Measurements from ENCODE around the gene KRT12.

Gene KRT12

GRCh38 chr17:40866838-40867237 lies at the start of gene KRT12:
Gene KRT12 (minus strand): TSS chr17:40867223. CDS start chr17:40867186, 37 bp downstream.
- no peak for DNase-seq (ENCODE audit: low read depth in 2 of 2)

GRCh38 chr17:40916366-40916765 lies 49.3 kb upstream of the KRT12 start:
- no peak for DNase-seq (ENCODE audit: low read depth in 2 of 2)

GRCh38 chr17:40915721-40916256 lies 48.8 kb upstream of the KRT12 start:
- DNase-seq (ENCODE audit: low read depth in 2 of 2), result no peak

- DNase-seq (ENCODE audit: low read depth in 2 of 2), result no peak
These were observed 48.2 kb upstream of the KRT12 start for GRCh38 chr17:40915199-40915661.

- DNase-seq (ENCODE audit: low read depth in 2 of 2), result no peak
These were observed 47.2 kb upstream of the KRT12 start for GRCh38 chr17:40914075-40914855.

GRCh38 chr17:40912486-40913210 lies 45.6 kb upstream of the KRT12 start:
- no peak for DNase-seq (ENCODE audit: low read depth in 2 of 2)

- no peak for DNase-seq (ENCODE audit: low read depth in 2 of 2)
These were observed 43.4 kb upstream of the KRT12 start for GRCh38 chr17:40910441-40910841.

GRCh38 chr17:40909755-40910154 lies 42.7 kb upstream of the KRT12 start:
- DNase-seq (ENCODE audit: low read depth in 2 of 2), result no peak

GRCh38 chr17:40909351-40909750 lies 42.3 kb upstream of the KRT12 start:
- DNase-seq (ENCODE audit: low read depth in 2 of 2), result peak; percentile 61 to 62

GRCh38 chr17:40906613-40907012 lies 39.6 kb upstream of the KRT12 start:
- no peak for DNase-seq (ENCODE audit: low read depth in 2 of 2)

GRCh38 chr17:40905370-40905769 lies 38.3 kb upstream of the KRT12 start:
- no peak for DNase-seq (ENCODE audit: low read depth in 2 of 2)

GRCh38 chr17:40903129-40903847 lies 36.3 kb upstream of the KRT12 start:
- DNase-seq (ENCODE audit: low read depth in 2 of 2), result no peak

GRCh38 chr17:40902498-40902897 lies 35.5 kb upstream of the KRT12 start:
- DNase-seq (ENCODE audit: low read depth in 2 of 2), result no peak

- DNase-seq (ENCODE audit: low read depth in 2 of 2), result no peak
These were observed 35.0 kb upstream of the KRT12 start for GRCh38 chr17:40901981-40902474.

- DNase-seq (ENCODE audit: low read depth in 2 of 2), result no peak
These were observed 33.9 kb upstream of the KRT12 start for GRCh38 chr17:40900809-40901356.

- DNase-seq (ENCODE audit: low read depth in 2 of 2), result no peak
These were observed 30.0 kb upstream of the KRT12 start for GRCh38 chr17:40896916-40897455.

- DNase-seq (ENCODE audit: low read depth in 2 of 2), result no peak
These were observed 28.2 kb upstream of the KRT12 start for GRCh38 chr17:40895106-40895730.

GRCh38 chr17:40888196-40888720 lies 21.2 kb upstream of the KRT12 start:
- no peak for DNase-seq (ENCODE audit: low read depth in 2 of 2)

- no peak for DNase-seq (ENCODE audit: low read depth in 2 of 2)
These were observed 19.1 kb upstream of the KRT12 start for GRCh38 chr17:40886090-40886489.

- DNase-seq (ENCODE audit: low read depth in 2 of 2), result no peak
These were observed 17.9 kb upstream of the KRT12 start, which contains the start of gene KRT20 for GRCh38 chr17:40884708-40885512. Gene KRT20 (minus strand): TSS chr17:40885242. CDS start chr17:40885185, 57 bp downstream.
